ENCODE measurements around the gene EVX2. TPM values are rescaled to one million over a fixed set of nuclear protein-coding genes. Genes with fewer than 3 reads are reported as not detected.

The EVX2 gene
- total RNA-seq, 2 experiments from 2014 or later: not detected

- Mint-ChIP-seq H3K27me3 (peaks cover 94% of the 10 kb centered on the region), H3K27ac (no peak within 1 kb of the TSS), H3K4me3 (peak within 1 kb of the TSS; percentile 81), H3K9me3 (no peaks in the 10 kb centered on the region), H3K4me1 (ENCODE audit: low read depth) (peaks cover 23% of the 10 kb centered on the region), H3K36me3 (ENCODE audit: low read depth) (peaks cover 6% of the 10 kb centered on the region)
- POLR2A ChIA-PET: interaction anchor here (1.2 kb wide), 1 partner anchor 10 kb away, joined by 3 read pairs; no protein-coding TSS in a partner anchor
- H3K36me3 ChIP-seq (ENCODE audit: insufficient read depth, low read length): no peaks in the 10 kb centered on the region
- ATAC-seq (ENCODE audit: poor library complexity): peak; percentile 54
- TF ChIP-seq, protein P1, sequence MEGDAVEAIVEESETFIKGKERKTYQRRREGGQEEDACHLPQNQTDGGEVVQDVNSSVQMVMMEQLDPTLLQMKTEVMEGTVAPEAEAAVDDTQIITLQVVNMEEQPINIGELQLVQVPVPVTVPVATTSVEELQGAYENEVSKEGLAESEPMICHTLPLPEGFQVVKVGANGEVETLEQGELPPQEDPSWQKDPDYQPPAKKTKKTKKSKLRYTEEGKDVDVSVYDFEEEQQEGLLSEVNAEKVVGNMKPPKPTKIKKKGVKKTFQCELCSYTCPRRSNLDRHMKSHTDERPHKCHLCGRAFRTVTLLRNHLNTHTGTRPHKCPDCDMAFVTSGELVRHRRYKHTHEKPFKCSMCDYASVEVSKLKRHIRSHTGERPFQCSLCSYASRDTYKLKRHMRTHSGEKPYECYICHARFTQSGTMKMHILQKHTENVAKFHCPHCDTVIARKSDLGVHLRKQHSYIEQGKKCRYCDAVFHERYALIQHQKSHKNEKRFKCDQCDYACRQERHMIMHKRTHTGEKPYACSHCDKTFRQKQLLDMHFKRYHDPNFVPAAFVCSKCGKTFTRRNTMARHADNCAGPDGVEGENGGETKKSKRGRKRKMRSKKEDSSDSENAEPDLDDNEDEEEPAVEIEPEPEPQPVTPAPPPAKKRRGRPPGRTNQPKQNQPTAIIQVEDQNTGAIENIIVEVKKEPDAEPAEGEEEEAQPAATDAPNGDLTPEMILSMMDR (IDR thresholded peaks at IDR 0.05): no peak
- intact Hi-C loops (cut with DNase I, micrococcal nuclease): loop anchor here in 1 of 2 experiments (10.0 kb wide), 1 partner anchor 52 kb away; no protein-coding TSS in a partner anchor
- H3K27me3 ChIP-seq (ENCODE audit: control insufficient read depth in 1 of 2, insufficient read depth in 2 of 2, low read length in 2 of 2): peaks cover 88 to 97% of the 10 kb centered on the region in 2 experiments
- H3K27ac ChIP-seq (ENCODE audit: low read depth in 1 of 2, low read length in 2 of 2): no peak within 1 kb of the TSS
- CTCF ChIA-PET: no interaction called here
- H3K4me1 ChIP-seq (ENCODE audit: insufficient read depth, low read length): peaks cover 26% of the 10 kb centered on the region
- peak within 1 kb of the TSS; percentile 37 for H3K4me3 ChIP-seq (ENCODE audit: low read length)
- peaks cover 0 to 48% of the 10 kb centered on the region in 2 experiments for H3K9me3 ChIP-seq (ENCODE audit: control insufficient read depth in 1 of 2, insufficient read depth in 1 of 2, low read length in 2 of 2)
- DNase-seq: peak in 2 of 14 experiments; percentile 46 to 50
Measured at GRCh38 chr2:176122683-176123410, 39.1 kb upstream of the EVX2 start, which contains the start of gene HOXD9. Gene HOXD9, plus strand, starts transcription at chr2:176122719. Its CDS starts 50 bp downstream, at chr2:176122769.

- peak overlapping the region; percentile 37 for H3K4me3 ChIP-seq (ENCODE audit: low read length)
- peaks cover 18% of the 10 kb centered on the region for H3K4me1 Mint-ChIP-seq (ENCODE audit: low read depth)
- H3K4me1 ChIP-seq (ENCODE audit: insufficient read depth, low read length): peaks cover 26% of the 10 kb centered on the region
- H3K27ac ChIP-seq (ENCODE audit: low read depth in 1 of 2, low read length in 2 of 2): no peak overlapping the region
- H3K27ac Mint-ChIP-seq: no peak overlapping the region
- ATAC-seq (ENCODE audit: poor library complexity) (peak; percentile 24), DNase-seq (no peak)
- H3K36me3 Mint-ChIP-seq (ENCODE audit: low read depth): peaks cover 6% of the 10 kb centered on the region
- TF ChIP-seq, protein P1 (IDR thresholded peaks at IDR 0.05): no peak
- H3K9me3 ChIP-seq (ENCODE audit: control insufficient read depth in 1 of 2, insufficient read depth in 1 of 2, low read length in 2 of 2): peaks cover 0 to 55% of the 10 kb centered on the region in 2 experiments
- ChIA-PET POLR2A (interaction anchor here (1.2 to 2.6 kb wide), 2 partner anchors 11 to 12 kb away, joined by 3 to 8 read pairs; no protein-coding TSS in a partner anchor), CTCF (interaction anchor here (1.5 kb wide), 1 partner anchor 1027 kb away, joined by 3 read pairs; no protein-coding TSS in a partner anchor)
- intact Hi-C loops (cut with DNase I, micrococcal nuclease): loop anchor here in 1 of 2 experiments (10.0 kb wide), 1 partner anchor 53 kb away; no protein-coding TSS in a partner anchor
- H3K27me3 ChIP-seq (ENCODE audit: control insufficient read depth in 1 of 2, insufficient read depth in 2 of 2, low read length in 2 of 2): peaks cover 88 to 97% of the 10 kb centered on the region in 2 experiments
- H3K36me3 ChIP-seq (ENCODE audit: insufficient read depth, low read length): no peaks in the 10 kb centered on the region
- peak overlapping the region; percentile 81 for H3K4me3 Mint-ChIP-seq
- H3K9me3 Mint-ChIP-seq: no peaks in the 10 kb centered on the region
- H3K27me3 Mint-ChIP-seq: peaks cover 93% of the 10 kb centered on the region
Measured at GRCh38 chr2:176122052-176122682, 38.4 kb upstream of the EVX2 start.

DNA sequence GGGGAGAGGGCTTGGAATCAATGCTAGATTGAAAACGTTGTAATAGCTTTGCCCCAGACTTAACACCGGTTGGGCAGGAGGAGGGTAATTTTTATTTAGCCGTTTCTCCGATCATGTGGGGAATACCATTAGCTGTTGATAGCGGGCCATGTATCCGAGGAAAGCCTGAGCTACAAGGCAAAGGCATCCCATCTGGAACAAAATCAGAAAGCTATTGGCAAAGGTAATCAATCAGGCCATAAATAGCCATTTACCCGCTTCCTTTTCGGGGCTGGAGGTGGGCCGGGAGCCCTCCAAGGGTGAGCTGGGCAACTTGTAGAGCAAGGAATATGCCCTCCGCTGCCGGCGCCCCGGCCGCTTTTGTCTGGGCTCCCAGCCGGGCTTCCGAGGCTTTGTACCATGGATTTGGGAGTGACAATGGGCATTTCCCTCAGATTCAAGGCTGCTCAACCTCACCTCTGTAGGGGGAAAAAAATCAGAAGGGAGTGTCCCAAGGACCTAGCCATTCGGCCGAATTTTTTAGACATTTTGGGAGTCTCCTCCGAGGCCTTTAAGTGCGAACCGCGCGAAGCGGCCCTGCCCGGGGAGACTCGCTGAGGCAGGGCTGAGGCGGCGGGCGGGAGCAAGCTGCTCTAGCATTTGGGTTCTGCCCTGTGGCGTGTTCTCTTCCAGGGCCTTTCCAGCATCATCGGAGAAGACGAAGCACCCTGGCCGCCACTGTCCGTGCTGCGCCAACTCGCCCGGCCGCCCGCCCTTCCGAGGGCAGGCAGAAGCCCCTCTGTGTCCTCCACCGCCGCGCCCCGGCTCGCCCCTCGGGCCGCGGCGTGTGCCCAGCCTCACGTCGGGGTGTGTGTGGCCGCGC lies 37.7 kb upstream of the EVX2 start:
- ATAC-seq (ENCODE audit: poor library complexity) (no peak), DNase-seq (no peak)
- H3K27ac ChIP-seq (ENCODE audit: low read depth in 1 of 2, low read length in 2 of 2): no peak overlapping the region
- Mint-ChIP-seq H3K4me1 (ENCODE audit: low read depth) (peaks cover 14% of the 10 kb centered on the region), H3K4me3 (no peak overlapping the region), H3K27ac (no peak overlapping the region), H3K27me3 (peaks cover 93% of the 10 kb centered on the region), H3K36me3 (ENCODE audit: low read depth) (peaks cover 10% of the 10 kb centered on the region), H3K9me3 (no peaks in the 10 kb centered on the region)
- TF ChIP-seq, protein P1 (IDR thresholded peaks at IDR 0.05): no peak
- H3K9me3 ChIP-seq (ENCODE audit: control insufficient read depth in 1 of 2, insufficient read depth in 1 of 2, low read length in 2 of 2): peaks cover 0 to 61% of the 10 kb centered on the region in 2 experiments
- peaks cover 90 to 98% of the 10 kb centered on the region in 2 experiments for H3K27me3 ChIP-seq (ENCODE audit: control insufficient read depth in 1 of 2, insufficient read depth in 2 of 2, low read length in 2 of 2)
- POLR2A ChIA-PET: interaction anchor here (1.2 to 2.6 kb wide), 2 partner anchors 11 kb away, joined by 3 to 8 read pairs; no protein-coding TSS in a partner anchor
- H3K4me3 ChIP-seq (ENCODE audit: low read length): no peak overlapping the region
- CTCF ChIA-PET: interaction anchor here (1.5 kb wide), 1 partner anchor 1027 kb away, joined by 3 read pairs; no protein-coding TSS in a partner anchor
- peaks cover 26% of the 10 kb centered on the region for H3K4me1 ChIP-seq (ENCODE audit: insufficient read depth, low read length)
- no peaks in the 10 kb centered on the region for H3K36me3 ChIP-seq (ENCODE audit: insufficient read depth, low read length)
- intact Hi-C loops (cut with DNase I, micrococcal nuclease): loop anchor here in 1 of 2 experiments (10.0 kb wide), 1 partner anchor 53 kb away; no protein-coding TSS in a partner anchor
